Stimulated activated CD4-positive, alpha-beta T cell treated with anti-CD3 and anti-CD28 coated beads, Interleukin-4, amount 100 ng/mL, for 48 hours (primary cell): Measurements from ENCODE around the gene SGPL1.
"Not testable (repeated sequence)": the region's sequence is repeated elsewhere in the genome, so short reads cannot be mapped to it uniquely, and the experiment has no call there.

Experiments used
- DNase-seq, 2 donors: peaks; one replicate each; pipeline ENCODE4 v3.0.0-alpha.2; 2020; ENCODE audit warnings: low read depth in 2 of 2

The SGPL1 gene, protein sequence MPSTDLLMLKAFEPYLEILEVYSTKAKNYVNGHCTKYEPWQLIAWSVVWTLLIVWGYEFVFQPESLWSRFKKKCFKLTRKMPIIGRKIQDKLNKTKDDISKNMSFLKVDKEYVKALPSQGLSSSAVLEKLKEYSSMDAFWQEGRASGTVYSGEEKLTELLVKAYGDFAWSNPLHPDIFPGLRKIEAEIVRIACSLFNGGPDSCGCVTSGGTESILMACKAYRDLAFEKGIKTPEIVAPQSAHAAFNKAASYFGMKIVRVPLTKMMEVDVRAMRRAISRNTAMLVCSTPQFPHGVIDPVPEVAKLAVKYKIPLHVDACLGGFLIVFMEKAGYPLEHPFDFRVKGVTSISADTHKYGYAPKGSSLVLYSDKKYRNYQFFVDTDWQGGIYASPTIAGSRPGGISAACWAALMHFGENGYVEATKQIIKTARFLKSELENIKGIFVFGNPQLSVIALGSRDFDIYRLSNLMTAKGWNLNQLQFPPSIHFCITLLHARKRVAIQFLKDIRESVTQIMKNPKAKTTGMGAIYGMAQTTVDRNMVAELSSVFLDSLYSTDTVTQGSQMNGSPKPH

GRCh38 chr10:70815504-70816219 lies at the start of gene SGPL1:
SGPL1 (plus strand) TSS chr10:70815948; CDS start chr10:70816854, 906 bp downstream.
- peak; percentile 79 to 88 for DNase-seq

DNA sequence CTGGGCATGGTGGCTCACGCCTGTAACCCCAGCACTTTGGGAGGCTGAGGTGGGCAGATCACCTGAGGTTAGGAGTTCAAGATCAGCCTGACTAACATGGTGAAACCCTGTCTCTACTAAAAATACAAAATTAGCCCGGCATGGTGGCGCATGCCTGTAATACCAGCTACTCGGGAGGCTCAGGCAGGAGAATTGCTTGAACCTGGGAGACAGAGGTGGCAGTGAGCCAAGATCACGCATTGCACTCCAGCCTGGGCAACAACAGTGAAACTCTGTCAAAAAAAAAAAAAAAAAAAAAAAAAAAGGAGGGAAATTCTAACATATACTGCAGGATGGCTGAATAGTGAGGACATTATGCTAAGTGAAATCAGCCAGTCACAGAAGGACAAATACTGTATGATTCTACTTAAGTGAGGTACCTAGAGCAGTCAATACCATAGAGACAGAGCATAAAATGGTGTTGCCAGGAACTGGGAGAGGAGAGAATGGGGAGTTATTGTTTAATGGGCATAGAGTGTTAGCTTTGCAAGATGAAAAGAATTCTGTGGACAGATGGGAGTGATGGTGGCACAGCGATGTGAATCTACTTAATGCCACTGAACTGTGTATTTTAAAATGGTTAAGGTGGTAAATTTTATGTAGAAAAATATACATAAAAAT lies 47.6 kb upstream of the SGPL1 start:
- DNase-seq: not testable (repeated sequence)

GRCh38 chr10:70769121-70769520 lies 46.6 kb upstream of the SGPL1 start:
- no peak for DNase-seq

GRCh38 chr10:70770001-70770400 lies 45.7 kb upstream of the SGPL1 start:
- DNase-seq: no peak

GRCh38 chr10:70770516-70770915 lies 45.2 kb upstream of the SGPL1 start:
- not testable (repeated sequence) for DNase-seq

- DNase-seq: no peak
Measured at GRCh38 chr10:70771311-70772194, 44.2 kb upstream of the SGPL1 start.

GRCh38 chr10:70772627-70773026 lies 43.1 kb upstream of the SGPL1 start:
- DNase-seq: no peak

GRCh38 chr10:70773461-70773860 lies 42.3 kb upstream of the SGPL1 start:
- no peak for DNase-seq

GRCh38 chr10:70773965-70774809 lies 41.6 kb upstream of the SGPL1 start:
- no peak for DNase-seq

- no peak for DNase-seq
Measured at GRCh38 chr10:70774810-70775678, 40.7 kb upstream of the SGPL1 start.

- DNase-seq: no peak
Measured at GRCh38 chr10:70775679-70776454, 39.9 kb upstream of the SGPL1 start.

DNA sequence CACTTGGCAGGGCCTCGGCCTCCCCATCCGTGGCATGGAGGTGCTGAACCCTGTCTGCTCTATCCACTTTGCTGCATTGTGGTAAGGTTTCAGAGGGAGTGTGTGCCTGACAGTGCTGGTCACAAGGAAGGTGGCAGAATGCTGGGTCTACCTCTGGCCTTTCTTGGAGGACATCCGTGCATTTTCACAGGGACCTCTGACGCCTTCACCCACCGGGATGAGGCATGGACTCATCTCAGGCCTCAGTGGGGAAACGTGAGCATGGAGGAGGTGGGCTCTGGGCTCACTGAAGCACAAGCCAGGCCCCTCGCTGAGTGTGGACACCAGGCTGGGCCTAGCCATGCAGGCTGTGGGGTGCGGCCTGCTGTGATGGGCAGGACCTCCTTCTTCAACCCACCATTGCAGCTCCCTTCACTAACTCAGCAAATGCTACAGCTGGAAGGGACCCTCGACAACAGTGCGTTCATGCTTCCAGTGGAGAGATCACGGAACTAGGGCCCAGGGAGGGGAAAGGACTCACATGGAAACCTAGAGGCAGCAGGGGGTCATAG lies 39.2 kb upstream of the SGPL1 start:
- DNase-seq: no peak

DNA sequence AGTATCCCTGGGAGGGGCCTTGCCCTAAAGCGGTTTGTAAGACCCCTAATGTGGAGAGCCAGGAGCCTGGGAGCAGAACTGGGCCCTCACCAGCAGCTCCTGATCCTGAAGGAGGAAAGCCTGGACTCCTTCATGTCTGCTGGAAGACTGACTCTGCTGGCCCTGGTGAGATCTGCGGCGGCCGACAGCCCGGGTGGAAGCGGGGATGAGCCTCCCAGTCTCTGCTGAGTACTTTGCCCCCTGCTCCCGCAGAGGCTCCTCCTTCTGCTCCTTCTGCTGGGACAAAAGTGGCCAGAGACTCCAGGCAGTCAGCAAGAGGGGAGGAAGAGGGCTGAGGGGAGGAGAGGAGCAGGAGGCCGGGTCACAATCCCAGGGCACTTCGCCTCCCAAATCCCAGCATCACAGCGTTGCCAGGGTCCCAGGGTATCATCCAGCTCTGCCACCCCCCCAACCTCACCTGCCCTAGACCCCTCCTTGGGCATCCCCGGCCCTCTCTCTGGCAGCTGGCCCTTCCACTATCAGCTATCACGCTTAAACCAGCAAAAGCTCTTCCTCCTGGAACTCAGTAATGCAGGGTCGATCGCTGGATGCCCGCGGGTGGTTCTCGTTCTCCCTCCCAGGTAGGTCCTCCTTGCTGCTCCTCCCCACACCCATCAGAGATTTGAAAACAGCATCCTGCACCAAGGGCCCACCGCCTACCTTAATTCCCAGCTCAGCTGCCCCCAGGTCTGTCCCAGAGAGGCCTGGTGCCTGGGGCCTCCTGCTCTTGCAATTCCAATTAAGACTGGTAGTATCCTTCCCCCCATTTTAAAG lies 38.5 kb upstream of the SGPL1 start:
- DNase-seq: no peak

DNA sequence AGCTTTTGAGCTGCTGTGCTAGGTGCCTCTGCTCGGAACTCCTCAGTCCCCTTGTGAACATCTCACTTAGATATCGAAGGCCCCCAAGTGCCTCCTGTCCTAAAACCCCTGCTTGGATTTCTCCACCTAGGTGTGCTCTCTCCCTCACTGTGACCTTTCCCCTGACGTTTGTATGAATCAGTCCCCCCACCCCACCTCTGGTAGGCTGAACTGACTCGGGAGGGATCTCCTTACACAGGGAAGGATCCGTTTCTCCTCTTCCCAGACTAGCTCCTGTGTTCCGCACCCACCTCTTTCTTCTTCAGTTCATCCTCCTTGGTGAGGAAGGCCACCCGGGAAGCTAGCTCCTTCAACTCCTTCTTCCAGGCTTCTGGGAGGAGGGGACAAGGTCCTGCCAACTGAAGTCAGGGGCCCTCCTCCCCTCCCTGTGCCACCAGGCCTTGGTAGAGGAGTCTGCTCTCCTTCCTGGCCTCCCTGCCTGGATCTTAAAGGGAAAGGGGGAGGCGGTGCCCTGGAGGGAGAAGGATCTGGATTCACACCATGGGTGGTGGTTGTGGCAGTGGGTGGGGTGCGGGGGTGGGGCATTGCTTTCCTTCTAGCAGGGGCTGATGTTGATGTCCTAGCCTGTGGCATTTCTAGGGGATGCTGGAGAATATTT lies 37.4 kb upstream of the SGPL1 start:
- DNase-seq: no peak

DNA sequence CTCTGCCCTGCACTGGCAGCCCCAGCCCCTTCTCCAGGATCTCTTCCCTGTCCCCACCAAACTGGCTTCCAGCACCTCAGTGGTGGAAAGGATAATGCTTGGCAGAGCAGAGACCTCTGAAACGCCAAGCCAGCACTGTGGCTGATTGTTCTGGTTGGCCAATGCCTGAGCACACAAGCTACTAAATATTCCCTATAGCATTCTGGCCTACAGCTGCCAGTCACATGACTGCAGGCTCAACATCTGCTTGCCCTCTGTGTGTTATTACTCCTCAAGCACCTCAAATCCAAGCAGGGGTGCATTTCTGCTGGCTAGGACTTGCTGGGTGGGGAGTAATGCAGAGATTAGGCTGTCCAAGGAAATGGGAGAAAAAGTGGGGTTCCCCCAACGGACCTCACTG lies 36.7 kb upstream of the SGPL1 start:
- DNase-seq: no peak

- DNase-seq: no peak
Measured at GRCh38 chr10:70779511-70780369, 36.0 kb upstream of the SGPL1 start.
